Body of pancreas (tissue), 4 donors: ENCODE data around the gene THADA. TPM values are rescaled to one million over a fixed set of nuclear protein-coding genes. Genes with fewer than 3 reads are reported as not detected.
A peak's percentile ranks its signal among the peaks of the same experiment; 100 is the strongest.
"Not testable (repeated sequence)": the region's sequence is repeated elsewhere in the genome, so short reads cannot be mapped to it uniquely, and the experiment has no call there.

Source experiments
- ATAC-seq: fragments of 150-250 bp; one replicate; pipeline ENCODE4 v1.9.1; 2016
- DNase-seq, 4 donors: peaks; one replicate each; pipeline ENCODE4 v3.0.0-alpha.2; 2019
- H3K27ac ChIP-seq, 4 donors: fragments of 200-600 bp; sonication (generic); 1 replicate in 3 of 4; 2 replicates in 1 of 4; pipeline versions ENCODE4 v1.5.1 to v1.6.1; 2016 to 2019; ENCODE audit warnings: mild to moderate bottlenecking in 1 of 4, mixed read lengths in 1 of 4, moderate library complexity in 1 of 4
- H3K27me3 ChIP-seq, 2 donors: fragments of 200-600 bp; sonication (generic); one replicate each; pipeline ENCODE4 v1.6.0; 2016; ENCODE audit warnings: mild to moderate bottlenecking in 1 of 2
- H3K36me3 ChIP-seq, 2 donors: fragments of 200-600 bp; sonication (generic); replicated peaks in 1 of 2; 2 replicates each; pipeline ENCODE4 v1.5.1; 2016; ENCODE audit warnings: low read depth in 2 of 2; ENCODE audit not compliant: insufficient read depth in 1 of 2
- H3K4me1 ChIP-seq: fragments of 200-600 bp; sonication (generic); one replicate; pipeline ENCODE4 v1.6.0; 2016
- H3K4me3 ChIP-seq, 2 donors: fragments of 200-600 bp; sonication (generic); 1 replicate in 1 of 2; 2 replicates in 1 of 2; pipeline ENCODE4 v1.5.1; 2016 to 2019
- H3K9me3 ChIP-seq, 3 donors: fragments of 200-600 bp; sonication (generic); 1 replicate in 2 of 3; 2 replicates in 1 of 3; pipeline ENCODE4 v1.5.1; 2016
- POLR2A ChIP-seq, 3 donors: fragments of 450-650 bp; IDR thresholded peaks; one replicate each; pipeline ENCODE4 v1.6.1; 2016; ENCODE audit warnings: antibody characterized with exemption in 3 of 3, mild to moderate bottlenecking in 2 of 3
- WGBS, 2 donors: methylation state at CpG; one replicate each; pipeline ENCODE4 v1.1.5; 2017; 5-methylcytosine and 5-hydroxymethylcytosine counted together
- intact Hi-C: fragments of 100-400 bp; cut with DNase I; formaldehyde crosslinking; loops from one replicate; pipeline ENCODE4 v1.15.1; 2023
- total RNA-seq, 2 donors: library from RNA; depleted of rRNA; stranded (reverse); fragments of >200 nt; gene quantifications; one replicate each; pipeline ENCODE4 v1.1.0, GENCODE V29; 2016
- TF ChIP-seq, protein P1 (sequence below), 7 experiments: fragments of 450-650 bp in 4 of 7; fragments of 200-600 bp in 3 of 7; sonication (generic) in 3 of 7; IDR thresholded peaks; one replicate each; pipeline ENCODE4 v1.5.1; 2016 to 2019; ENCODE audit warnings: antibody characterized with exemption in 7 of 7

Gene THADA
- total RNA-seq, 2 donors from 2014 or later = 27.5 to 41.9 TPM

DNA sequence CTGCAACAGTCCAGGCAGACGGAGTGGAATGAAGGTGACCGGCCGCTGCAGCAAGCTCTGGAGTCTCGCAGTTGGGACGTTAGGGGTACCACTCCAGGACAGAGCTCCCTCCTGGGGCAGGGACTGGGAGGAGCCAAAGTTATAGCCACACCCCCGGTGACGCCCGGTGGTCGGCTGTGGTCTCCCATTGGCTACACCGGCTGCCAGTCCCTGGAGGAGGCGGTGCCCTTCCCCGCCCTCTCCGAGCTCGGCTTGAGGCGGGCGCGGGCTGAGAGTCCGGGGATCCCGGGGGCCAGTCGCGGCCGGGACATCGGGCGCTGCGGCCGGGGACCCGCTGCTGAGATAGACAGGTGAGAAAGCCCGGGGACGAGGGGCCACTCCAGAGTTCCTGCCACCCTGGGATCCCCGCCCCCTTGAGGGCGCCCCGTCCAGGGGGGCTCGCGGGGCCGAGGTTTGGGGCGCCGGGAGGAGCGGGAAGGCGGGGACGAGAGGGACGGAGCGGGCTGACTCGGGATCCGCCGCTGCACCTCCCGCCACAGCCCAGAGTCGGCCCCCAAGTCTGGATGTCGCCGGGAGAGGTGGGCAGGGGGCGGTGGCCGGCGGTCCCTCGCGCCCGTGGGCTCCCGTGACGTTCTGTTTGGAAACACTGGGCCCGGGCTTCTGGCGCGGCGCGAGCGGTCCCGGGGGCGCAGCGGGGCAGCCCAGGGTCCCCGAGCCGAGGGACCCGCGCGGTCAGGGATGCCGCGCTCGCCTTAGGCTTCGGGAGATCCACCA is 41.4 kb upstream of the THADA start, which contains the start of gene PLEKHH2:
PLEKHH2 (plus strand) TSS at position 231 of the 774 bp plus-strand sequence. CDS start 7,414 bp downstream, outside the sequence.
- H3K4me1 ChIP-seq = peaks cover 25% of the 10 kb centered on the region
- no peaks in the 10 kb centered on the region for H3K36me3 ChIP-seq
- intact Hi-C loops = no loop called here
- TF ChIP-seq POLR2A (IDR thresholded peaks at IDR 0.05) = peak; percentile 54 to 75 (median 74)
- TF ChIP-seq, protein P1, sequence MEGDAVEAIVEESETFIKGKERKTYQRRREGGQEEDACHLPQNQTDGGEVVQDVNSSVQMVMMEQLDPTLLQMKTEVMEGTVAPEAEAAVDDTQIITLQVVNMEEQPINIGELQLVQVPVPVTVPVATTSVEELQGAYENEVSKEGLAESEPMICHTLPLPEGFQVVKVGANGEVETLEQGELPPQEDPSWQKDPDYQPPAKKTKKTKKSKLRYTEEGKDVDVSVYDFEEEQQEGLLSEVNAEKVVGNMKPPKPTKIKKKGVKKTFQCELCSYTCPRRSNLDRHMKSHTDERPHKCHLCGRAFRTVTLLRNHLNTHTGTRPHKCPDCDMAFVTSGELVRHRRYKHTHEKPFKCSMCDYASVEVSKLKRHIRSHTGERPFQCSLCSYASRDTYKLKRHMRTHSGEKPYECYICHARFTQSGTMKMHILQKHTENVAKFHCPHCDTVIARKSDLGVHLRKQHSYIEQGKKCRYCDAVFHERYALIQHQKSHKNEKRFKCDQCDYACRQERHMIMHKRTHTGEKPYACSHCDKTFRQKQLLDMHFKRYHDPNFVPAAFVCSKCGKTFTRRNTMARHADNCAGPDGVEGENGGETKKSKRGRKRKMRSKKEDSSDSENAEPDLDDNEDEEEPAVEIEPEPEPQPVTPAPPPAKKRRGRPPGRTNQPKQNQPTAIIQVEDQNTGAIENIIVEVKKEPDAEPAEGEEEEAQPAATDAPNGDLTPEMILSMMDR (IDR thresholded peaks at IDR 0.05) = no peak
- 0 to 2% methylated on average over 5 to 75 of the region's 75 CpGs for WGBS, 2 donors
- DNase-seq = peak; percentile 88 to 92 (median 90)
- peak within 1 kb of the TSS; percentile 42 to 75 (median 63) for H3K27ac ChIP-seq
- peak within 1 kb of the TSS; percentile 61 to 75 for H3K4me3 ChIP-seq
- no peaks in the 10 kb centered on the region for H3K27me3 ChIP-seq
- ATAC-seq = peak; percentile 96
- H3K9me3 ChIP-seq = no peaks in the 10 kb centered on the region

DNA sequence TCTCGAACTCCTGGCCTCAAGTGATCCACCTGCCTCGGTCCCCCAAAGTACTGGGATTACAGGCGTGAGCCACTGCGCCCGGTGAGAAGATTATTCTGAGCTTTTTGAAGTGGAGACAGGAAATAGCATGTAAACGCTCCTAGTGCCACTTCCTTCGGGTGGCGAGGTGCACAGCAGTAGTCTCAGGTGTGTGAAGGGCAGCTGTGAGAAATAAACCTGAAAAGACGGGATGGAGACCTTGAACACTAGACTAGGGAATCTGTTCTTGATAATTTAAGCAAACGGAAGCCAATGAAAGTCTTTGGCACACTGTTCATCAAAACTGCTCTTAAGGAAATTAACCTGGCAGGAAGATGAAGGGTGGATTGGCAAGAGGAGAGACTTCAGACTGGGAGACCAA is 40.8 kb upstream of the THADA start:
- DNase-seq (no peak), ATAC-seq (no peak)
- TF ChIP-seq, protein P1 (IDR thresholded peaks at IDR 0.05) = no peak
- TF ChIP-seq POLR2A (IDR thresholded peaks at IDR 0.05) = no peak
- Histone ChIP-seq H3K36me3 (no peaks in the 10 kb centered on the region), H3K27ac (peak overlapping the region in 1 of 4 donors; percentile 65), H3K4me3 (peak overlapping the region in 1 of 2 donors; percentile 61), H3K9me3 (no peaks in the 10 kb centered on the region), H3K27me3 (no peaks in the 10 kb centered on the region), H3K4me1 (peaks cover 25% of the 10 kb centered on the region)
- WGBS, 2 donors = 7 to 34% methylated on average over 6 to 10 of the region's 10 CpGs
- intact Hi-C loops = no loop called here

DNA sequence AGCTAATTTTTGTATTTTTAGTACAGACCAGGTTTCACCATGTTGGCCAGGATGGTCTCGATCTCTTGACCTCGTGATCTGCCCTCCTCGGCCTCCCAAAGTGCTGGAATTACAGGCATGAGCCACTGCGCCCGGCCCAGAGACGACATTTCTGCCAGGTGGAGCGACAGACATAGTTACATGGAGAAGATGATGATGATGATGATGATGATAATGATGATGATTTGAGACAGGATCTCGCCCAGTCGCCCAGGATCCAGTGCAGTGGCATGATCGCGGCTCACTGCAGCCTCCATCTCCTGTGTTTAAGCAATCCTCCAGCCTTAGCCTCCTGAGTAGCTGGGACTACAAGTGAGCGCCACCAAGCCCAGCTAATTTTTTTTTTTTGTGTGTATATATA is 40.3 kb upstream of the THADA start:
- H3K36me3 ChIP-seq, DNase-seq, H3K4me3 ChIP-seq, ATAC-seq, H3K9me3 ChIP-seq, intact Hi-C loops, H3K27me3 ChIP-seq, H3K27ac ChIP-seq: not testable (repeated sequence)
- WGBS, 2 donors = 95 to 96% methylated on average over 4 to 12 of the region's 12 CpGs
- peaks cover 25% of the 10 kb centered on the region for H3K4me1 ChIP-seq

DNA sequence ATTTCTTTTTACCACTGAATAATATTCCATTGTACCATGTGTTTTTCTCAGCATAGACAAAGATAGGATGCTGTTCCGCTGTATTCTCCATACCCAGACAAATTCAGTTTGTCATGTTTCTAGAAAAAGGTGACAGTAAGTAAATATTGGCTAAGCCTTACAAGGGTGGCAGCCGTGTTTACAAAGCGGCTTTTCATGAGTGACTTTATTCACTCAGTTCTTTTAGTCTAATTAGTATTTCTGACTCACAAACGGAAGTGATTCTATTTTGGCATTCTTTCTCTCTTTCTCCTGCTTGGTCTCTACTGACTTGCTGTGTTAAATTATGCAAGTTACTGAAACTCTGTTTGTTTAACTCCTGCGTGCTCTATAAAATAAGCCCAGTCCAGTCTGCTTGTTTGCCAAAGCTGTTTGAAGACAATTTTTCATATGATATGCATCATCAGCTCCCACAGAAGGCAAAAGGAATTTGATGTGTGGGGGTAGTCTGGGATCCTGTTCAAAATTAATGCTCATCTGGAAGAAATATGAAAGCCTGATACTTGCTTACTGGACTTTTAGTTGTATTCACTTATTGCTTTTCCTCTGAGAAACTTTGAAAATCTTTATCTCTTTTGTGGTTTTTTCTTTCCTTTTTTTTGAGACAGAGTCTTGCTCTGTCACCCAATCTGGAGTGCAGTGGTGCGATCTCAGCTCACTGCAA is 38.9 kb upstream of the THADA start:
- no peak overlapping the region for H3K4me3 ChIP-seq
- TF ChIP-seq POLR2A (IDR thresholded peaks at IDR 0.05) = no peak
- TF ChIP-seq, protein P1 (IDR thresholded peaks at IDR 0.05) = no peak
- no peaks in the 10 kb centered on the region for H3K36me3 ChIP-seq
- H3K27ac ChIP-seq = peak overlapping the region in 3 of 4 donors; percentile 37 to 53 (median 40)
- 10 to 13% methylated on average over 6 of the region's 6 CpGs for WGBS, 2 donors
- no peaks in the 10 kb centered on the region for H3K9me3 ChIP-seq
- peak in 2 of 4 donors; percentile 15 to 18 for DNase-seq
- H3K4me1 ChIP-seq = peaks cover 25% of the 10 kb centered on the region
- ATAC-seq = peak; percentile 41
- intact Hi-C loops = no loop called here
- no peaks in the 10 kb centered on the region for H3K27me3 ChIP-seq

DNA sequence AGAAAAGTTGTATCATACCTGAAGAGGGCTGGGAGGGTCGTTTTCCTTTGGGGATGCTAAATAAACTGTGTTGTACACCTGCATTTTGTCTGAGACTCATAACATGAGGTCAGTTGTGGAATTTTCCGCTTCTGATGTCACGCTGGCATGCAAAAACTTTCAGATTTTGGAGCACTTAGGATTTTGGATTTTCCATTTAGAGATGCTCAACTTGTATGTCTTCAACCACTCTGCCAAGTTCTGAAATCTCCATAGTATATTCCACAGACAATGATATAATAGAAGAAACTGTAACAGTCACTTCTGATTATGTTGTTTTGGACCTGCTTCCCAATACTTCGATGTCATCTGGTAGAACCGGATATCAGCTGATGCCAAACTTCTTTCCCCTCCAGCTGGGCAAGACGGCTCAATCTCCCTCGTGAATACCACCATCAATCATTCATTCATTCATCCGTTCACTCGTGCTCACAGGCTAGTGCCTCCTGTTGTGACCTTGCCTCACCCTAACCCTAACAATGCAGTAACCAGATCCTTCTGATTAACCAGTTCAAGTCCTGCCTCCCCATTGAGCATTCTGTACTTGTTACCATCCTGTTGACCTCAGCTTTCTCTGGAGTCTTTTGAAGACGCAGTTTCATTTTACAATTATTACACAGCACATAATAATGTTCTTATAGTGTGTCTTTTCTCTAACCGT is 35.9 kb upstream of the THADA start:
- H3K27ac ChIP-seq = no peak overlapping the region
- TF ChIP-seq, protein P1 (IDR thresholded peaks at IDR 0.05) = no peak
- TF ChIP-seq POLR2A (IDR thresholded peaks at IDR 0.05) = no peak
- intact Hi-C loops = no loop called here
- no peaks in the 10 kb centered on the region for H3K36me3 ChIP-seq
- ATAC-seq (no peak), DNase-seq (no peak)
- no peaks in the 10 kb centered on the region for H3K27me3 ChIP-seq
- no peaks in the 10 kb centered on the region for H3K9me3 ChIP-seq
- H3K4me1 ChIP-seq = peaks cover 11% of the 10 kb centered on the region
- no peak overlapping the region for H3K4me3 ChIP-seq
- 42 to 45% methylated on average over 11 of the region's 11 CpGs for WGBS, 2 donors
